Cardiac fibroblast (primary cell): ENCODE results near the gene FOXD3.

Experiments
- DNase-seq, 2 donors: peaks; one replicate each; pipeline versions ENCODE4 v3.0.0 to v3.0.0-alpha.2; 2010; ENCODE audit warnings: low read depth in 2 of 2
- H3K4me3 ChIP-seq, 2 donors: replicated peaks in 1 of 2; 1 replicate in 1 of 2; 2 replicates in 1 of 2; pipeline ENCODE4 v1.5.1; 2011; ENCODE audit warnings: low read depth in 2 of 2, low read length in 2 of 2, mild to moderate bottlenecking in 2 of 2, moderate library complexity in 1 of 2
- TF ChIP-seq, protein P1 (sequence below): IDR thresholded peaks from one replicate; pipeline ENCODE4 v1.5.1; 2011; ENCODE audit warnings: low read depth, mild to moderate bottlenecking, low read length, inconsistent platforms

The FOXD3 gene

GRCh38 chr1:63321066-63321784, 1.1 kb upstream of the FOXD3 start:
- no peak for DNase-seq
- TF ChIP-seq, protein P1, sequence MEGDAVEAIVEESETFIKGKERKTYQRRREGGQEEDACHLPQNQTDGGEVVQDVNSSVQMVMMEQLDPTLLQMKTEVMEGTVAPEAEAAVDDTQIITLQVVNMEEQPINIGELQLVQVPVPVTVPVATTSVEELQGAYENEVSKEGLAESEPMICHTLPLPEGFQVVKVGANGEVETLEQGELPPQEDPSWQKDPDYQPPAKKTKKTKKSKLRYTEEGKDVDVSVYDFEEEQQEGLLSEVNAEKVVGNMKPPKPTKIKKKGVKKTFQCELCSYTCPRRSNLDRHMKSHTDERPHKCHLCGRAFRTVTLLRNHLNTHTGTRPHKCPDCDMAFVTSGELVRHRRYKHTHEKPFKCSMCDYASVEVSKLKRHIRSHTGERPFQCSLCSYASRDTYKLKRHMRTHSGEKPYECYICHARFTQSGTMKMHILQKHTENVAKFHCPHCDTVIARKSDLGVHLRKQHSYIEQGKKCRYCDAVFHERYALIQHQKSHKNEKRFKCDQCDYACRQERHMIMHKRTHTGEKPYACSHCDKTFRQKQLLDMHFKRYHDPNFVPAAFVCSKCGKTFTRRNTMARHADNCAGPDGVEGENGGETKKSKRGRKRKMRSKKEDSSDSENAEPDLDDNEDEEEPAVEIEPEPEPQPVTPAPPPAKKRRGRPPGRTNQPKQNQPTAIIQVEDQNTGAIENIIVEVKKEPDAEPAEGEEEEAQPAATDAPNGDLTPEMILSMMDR = no peak
- H3K4me3 ChIP-seq = no peak overlapping the region

- DNase-seq = no peak
- TF ChIP-seq, protein P1 = no peak
- peak overlapping the region; percentile 40 to 52 for H3K4me3 ChIP-seq
These were observed 618 bp upstream of the FOXD3 start for GRCh38 chr1:63321785-63322113.

- TF ChIP-seq, protein P1 = no peak
- peak overlapping the region in 1 of 2 donors; percentile 7 for H3K4me3 ChIP-seq
- DNase-seq = peak in 1 of 2 donors; percentile 16
These were observed 837 bp downstream of the FOXD3 start for GRCh38 chr1:63322944-63323864.

- no peak for DNase-seq
- H3K4me3 ChIP-seq = no peak overlapping the region
- TF ChIP-seq, protein P1 = no peak
These were observed 1.8 kb downstream of the FOXD3 start for GRCh38 chr1:63323865-63324778.

DNA sequence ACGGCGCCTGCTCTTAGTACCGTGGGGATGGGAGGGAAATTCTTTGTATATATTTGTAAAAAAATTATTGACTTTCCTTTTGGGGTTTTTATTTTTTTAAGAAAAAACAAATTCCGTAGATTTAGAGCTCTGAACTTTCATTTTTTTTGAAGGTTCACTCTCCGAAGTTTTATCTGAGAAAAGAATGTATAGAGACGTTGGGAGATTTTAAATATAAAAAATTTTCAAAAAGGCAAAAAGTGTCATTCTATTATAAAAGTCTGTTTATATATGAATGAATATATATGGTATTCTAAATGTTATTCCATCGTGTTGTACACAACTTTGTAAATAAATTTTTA, 2.4 kb downstream of the FOXD3 start:
- no peak overlapping the region for H3K4me3 ChIP-seq
- TF ChIP-seq, protein P1 = no peak
- no peak for DNase-seq

DNA sequence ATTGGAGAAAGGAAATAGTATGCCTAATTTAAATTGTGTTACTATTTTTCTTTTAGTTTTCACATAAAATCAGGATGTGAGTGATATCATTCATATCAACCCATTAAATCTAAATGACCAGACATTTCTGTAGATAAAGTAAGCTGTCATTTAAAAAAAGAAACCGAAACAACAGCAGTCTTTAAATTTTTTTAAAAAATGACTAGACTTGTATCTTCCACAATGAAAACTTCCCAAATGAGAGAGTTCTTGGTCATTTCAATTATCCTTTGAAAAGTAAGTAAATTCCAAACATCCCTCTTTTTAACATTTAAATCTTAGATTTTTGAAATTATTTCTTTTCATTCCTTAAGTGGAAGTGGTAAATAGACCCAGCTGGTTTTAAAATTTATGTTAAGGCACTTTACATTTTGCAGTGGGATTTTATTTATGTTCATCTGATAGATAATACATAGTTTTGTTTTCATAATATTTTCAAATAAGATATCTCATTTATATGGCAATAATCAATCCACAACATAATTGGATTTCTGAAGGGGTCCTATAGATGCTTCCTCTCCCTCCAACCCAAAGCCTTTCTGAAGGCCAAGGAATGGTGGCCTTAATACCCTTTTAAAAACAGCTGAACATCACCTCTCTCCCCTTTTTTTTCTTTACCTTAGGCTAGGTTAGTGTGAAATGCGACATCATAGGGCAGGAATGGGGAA, 3.1 kb downstream of the FOXD3 start:
- no peak for DNase-seq
- no peak overlapping the region for H3K4me3 ChIP-seq
- TF ChIP-seq, protein P1 = no peak
